Stimulated activated CD8-positive, alpha-beta memory T cell treated with anti-CD3 and anti-CD28 coated beads, Interleukin-4, amount 100 ng/mL, for 1 hour (primary cell): Measurements from ENCODE around the gene GLIPR1L2.

Source experiments
- DNase-seq, 2 donors: peaks; one replicate each; pipeline ENCODE4 v3.0.0-alpha.2; 2020; ENCODE audit warnings: low read depth in 2 of 2, low spot score in 1 of 2

Gene GLIPR1L2

GRCh38 chr12:75476071-75476470, 85.2 kb downstream of the GLIPR1L2 start:
- no peak for DNase-seq

GRCh38 chr12:75477137-75477536, 86.2 kb downstream of the GLIPR1L2 start:
- no peak for DNase-seq

GRCh38 chr12:75478116-75478794, 87.4 kb downstream of the GLIPR1L2 start:
- DNase-seq: no peak

- no peak for DNase-seq
These were observed 89.1 kb downstream of the GLIPR1L2 start for GRCh38 chr12:75479963-75480461.

GRCh38 chr12:75480469-75480949, 89.6 kb downstream of the GLIPR1L2 start, which contains the start of gene GLIPR1:
Gene GLIPR1 (plus strand): TSS chr12:75480755. CDS start chr12:75480881, 126 bp downstream.
- DNase-seq: peak; percentile 36 to 41

- no peak for DNase-seq
These were observed 90.3 kb downstream of the GLIPR1L2 start for GRCh38 chr12:75481013-75481705.

GRCh38 chr12:75481774-75482173, 90.9 kb downstream of the GLIPR1L2 start:
- no peak for DNase-seq
